PC-3 (cell line): Measurements from ENCODE around the gene INS.

Source experiments
- CTCF ChIP-seq: fragments of 300-600 bp; sonication (generic); conservative IDR thresholded peaks from 2 replicates; pipeline ENCODE4 v1.5.1; 2017; ENCODE audit warnings: antibody characterized with exemption, low read depth, mild to moderate bottlenecking, low read length
- EZH2phosphoT487 ChIP-seq: fragments of 300-600 bp; sonication (generic); IDR thresholded peaks from 2 replicates; pipeline ENCODE4 v1.6.1; 2018; ENCODE audit warnings: mild to moderate bottlenecking, antibody characterized with exemption, low read length, borderline replicate concordance

GRCh38 chr11:2148595-2148994 lies 12.4 kb downstream of the INS start:
- TF ChIP-seq CTCF: no peak
- TF ChIP-seq EZH2phosphoT487: no peak
